GM19455 (cell line): ENCODE measurements around the gene SKAP1.
"Not testable (repeated sequence)": the region's sequence is repeated elsewhere in the genome, so short reads cannot be mapped to it uniquely, and the experiment has no call there.

ENCODE experiments used
- ATAC-seq: cut with Tn5 transposase; IDR thresholded peaks from one replicate; pipeline ENCODE4 v1.9.1; 2021; ENCODE audit not compliant: unreplicated experiment

The SKAP1 gene

GRCh38 chr17:48250059-48250458, 180.0 kb downstream of the SKAP1 start:
- not testable (repeated sequence) for ATAC-seq

DNA sequence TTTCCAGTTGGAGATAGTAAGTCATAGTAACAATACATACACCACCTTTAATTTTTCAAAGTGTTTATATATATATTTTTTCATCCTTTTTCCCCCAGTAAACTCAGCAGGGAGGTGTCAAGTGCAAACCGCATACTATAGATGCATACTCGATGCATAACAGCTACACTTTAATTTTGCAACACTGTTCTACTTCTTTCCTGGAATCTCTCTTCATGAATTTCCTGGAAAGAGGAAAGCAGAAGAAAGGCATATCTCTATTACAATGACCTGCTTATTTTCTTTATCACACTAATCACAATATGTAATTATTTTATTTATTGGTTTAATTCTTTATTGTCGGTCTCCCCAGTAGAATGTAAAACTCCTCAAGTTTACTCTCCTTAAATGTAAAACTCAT, 182.4 kb downstream of the SKAP1 start:
- no peak for ATAC-seq

- no peak for ATAC-seq
These were observed 183.0 kb downstream of the SKAP1 start for GRCh38 chr17:48247038-48247437.

- ATAC-seq, result no peak
These were observed 183.4 kb downstream of the SKAP1 start for GRCh38 chr17:48246612-48247011.

DNA sequence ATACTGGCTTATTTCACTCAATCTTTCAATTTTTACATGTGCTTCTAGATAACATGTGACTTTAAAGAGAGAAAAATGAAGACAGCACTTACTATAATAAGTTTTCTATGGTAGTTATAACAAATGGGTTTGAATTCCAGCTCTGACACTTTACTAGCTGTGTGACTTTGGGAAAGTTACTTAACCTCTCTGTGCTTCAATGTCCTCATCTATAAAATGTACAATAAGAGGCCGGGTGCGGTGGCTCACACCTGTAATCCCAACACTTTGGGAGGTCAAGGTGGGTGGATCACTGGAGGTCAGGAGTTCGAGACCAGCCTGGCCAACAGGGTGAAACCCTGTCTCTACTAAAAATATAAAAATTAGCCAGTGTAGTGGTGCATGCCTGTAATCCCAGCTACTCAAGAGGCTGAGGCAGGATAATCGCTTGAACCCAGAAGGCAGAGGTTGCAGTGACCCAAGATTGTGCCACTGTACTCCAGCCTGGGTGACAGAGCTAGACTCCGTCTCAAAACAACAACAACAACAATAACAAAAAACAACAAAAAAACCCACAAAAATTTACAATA, 184.5 kb downstream of the SKAP1 start:
- ATAC-seq, result not testable (repeated sequence)

- ATAC-seq, result no peak
These were observed 185.2 kb downstream of the SKAP1 start for GRCh38 chr17:48244814-48245213.

DNA sequence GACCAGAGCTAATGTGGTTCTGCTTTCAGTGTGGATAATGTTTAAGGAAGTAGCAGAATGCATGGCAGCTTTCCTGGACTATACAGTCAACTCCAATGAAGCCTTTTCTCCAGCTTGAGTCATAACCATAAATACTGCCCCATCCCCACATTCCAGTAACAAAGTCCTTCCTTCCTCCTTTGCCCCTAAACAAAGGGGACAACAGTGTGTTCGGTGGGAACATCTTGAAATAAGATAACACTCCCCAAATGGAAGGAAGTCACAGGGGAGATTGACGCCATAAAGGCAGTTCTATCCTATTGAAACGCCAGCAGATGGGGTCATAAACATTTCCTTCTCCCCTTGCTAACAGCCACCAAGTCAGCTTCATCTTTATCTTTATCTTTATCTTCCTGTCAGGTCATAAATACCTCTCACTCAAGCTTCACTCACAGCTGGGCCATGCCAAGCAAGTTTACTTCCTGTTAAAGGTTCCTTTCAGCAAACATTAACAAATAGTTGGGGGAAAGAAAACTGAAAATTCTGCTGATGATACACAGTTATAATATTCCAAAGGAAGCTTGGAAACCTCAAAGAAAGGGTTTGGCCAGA, 185.8 kb downstream of the SKAP1 start:
- no peak for ATAC-seq

- no peak for ATAC-seq
These were observed 188.1 kb downstream of the SKAP1 start for GRCh38 chr17:48241770-48242497.

- ATAC-seq, result peak; percentile 80
These were observed 188.9 kb downstream of the SKAP1 start for GRCh38 chr17:48241131-48241591.

DNA sequence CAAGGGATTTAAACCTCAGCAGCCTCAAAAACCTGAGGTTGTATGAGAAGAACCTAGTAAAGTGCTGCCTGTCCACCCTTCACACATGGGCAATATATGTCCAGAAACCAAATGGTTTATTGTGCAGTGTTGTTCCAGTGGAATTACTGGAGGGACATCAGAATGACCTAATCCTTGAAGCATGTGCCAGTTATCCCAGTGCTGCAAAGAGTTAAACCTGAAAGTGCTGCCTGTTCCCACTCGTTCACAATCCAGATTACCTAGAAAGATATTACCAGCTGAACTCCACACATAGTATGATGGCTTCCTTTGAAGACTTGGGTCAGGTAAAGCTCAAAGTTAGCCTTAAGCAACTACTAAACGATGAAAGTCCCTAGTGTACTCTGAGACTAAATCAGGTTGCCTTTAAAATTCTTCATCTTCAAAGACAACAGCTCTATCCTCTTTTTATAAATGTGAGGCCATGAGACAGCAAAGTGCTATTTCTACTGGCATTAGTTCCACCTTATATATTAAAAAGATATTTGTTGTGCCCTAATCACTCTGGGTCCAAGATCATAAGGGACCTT, 189.4 kb downstream of the SKAP1 start:
- ATAC-seq, result no peak

DNA sequence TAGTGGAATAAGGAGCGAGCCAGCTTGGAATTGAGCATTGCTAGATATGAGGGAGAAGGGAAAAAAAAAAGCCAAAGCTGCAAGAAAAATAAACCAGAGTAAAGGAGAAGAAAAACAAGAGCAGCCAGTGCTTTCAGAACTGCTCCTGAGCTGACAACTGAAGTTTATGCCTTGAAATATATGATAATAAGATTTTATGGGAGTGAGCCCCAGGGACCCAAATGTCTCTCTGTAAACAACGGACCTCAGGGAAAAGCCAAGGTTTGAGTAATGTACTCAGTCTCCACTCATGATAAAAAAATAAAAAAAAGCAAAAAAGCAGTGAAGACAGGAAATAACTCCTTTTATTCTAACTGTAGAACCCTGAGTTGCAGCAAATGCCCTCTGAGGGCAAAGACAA, 189.9 kb downstream of the SKAP1 start:
- no peak for ATAC-seq

DNA sequence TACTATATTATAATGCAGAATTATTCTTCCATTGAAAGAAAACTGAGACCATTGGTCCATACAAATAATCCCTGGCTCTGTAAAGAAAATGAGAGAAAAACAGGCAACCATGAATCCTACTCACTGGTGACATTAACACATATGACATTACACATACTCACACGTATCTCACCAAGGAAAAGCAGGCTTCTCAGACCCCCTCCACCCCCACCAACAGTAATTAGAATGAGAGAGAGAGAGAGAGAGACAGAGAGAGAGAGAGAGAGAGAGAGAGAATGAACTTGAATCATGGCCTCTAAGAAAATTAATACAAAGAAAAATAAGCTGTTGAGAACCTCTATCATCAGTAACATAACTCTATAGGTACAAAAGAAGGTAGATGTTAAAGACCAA, 190.4 kb downstream of the SKAP1 start:
- ATAC-seq, result no peak

- no peak for ATAC-seq
These were observed 190.9 kb downstream of the SKAP1 start for GRCh38 chr17:48238933-48239602.

- no peak for ATAC-seq
These were observed 192.6 kb downstream of the SKAP1 start for GRCh38 chr17:48237456-48237855.

GRCh38 chr17:48236681-48237134, 193.3 kb downstream of the SKAP1 start:
- no peak for ATAC-seq

- ATAC-seq, result no peak
These were observed 195.1 kb downstream of the SKAP1 start for GRCh38 chr17:48234922-48235321.

DNA sequence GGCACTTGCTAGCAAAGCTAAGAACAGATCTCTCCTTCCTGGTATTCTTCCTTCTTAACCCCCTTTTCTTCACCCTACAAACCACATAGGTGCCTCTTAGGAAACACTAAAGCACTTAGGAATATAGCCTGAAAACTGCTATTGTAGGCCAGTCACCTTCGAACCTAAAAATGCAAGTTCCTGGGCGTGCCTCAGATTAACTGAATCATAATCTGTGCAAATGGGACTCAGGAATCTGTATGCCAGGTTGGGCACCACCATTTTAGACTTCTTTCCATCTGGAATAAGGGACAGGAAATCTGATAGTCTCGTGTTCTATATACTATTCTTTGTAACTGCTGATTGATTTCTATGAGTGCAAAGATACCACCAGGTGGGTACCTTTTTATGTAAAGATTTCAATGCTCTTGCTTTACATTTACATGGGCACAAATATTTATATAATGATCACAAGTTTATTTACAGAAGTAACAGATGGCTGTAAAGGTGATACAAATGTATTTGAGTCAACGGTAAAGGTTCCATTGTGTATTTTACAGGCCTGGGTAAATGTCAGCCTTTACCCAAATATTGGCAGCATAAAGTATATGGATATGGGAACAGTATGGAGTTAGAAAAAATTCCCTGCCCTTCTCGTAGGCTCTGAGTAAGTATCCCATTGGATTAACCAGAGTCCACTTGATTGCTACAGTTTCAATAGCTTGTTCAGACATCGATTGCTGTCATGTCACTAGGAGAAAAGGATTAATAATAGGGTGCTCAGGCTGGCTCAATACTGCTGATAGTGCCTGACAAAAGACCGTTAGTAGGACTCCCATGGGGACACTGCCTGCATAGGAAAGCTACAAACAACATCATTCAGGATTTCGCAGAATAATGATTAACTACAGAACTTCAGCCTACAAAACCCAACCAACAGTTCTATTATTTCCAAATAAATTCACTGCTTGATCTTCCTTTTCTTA, 197.7 kb downstream of the SKAP1 start:
- no peak for ATAC-seq

GRCh38 chr17:48229936-48230335, 200.1 kb downstream of the SKAP1 start:
- no peak for ATAC-seq

GRCh38 chr17:48228720-48229119, 201.3 kb downstream of the SKAP1 start:
- ATAC-seq, result no peak
